Right lobe of liver (tissue), 4 donors: Measurements from ENCODE around the gene C3.

Experiments used
- POLR2A ChIP-seq: fragments of 450-650 bp; IDR thresholded peaks from one replicate; pipeline ENCODE4 v1.6.1; 2017; ENCODE audit warnings: antibody characterized with exemption, mild to moderate bottlenecking
- TF ChIP-seq, protein P1 (sequence below), 4 donors: fragments of 200-600 bp in 3 of 4; fragments of 450-650 bp in 1 of 4; IDR thresholded peaks; one replicate each; pipeline versions ENCODE4 v1.5.1 to v1.8.0; 2016 to 2022; ENCODE audit warnings: antibody characterized with exemption in 4 of 4, mild to moderate bottlenecking in 2 of 4
- donor health status: DM: no; HTN: no; CAD: no.
- donor health status: DM: no; HTN: no; CAD: no.
- donor health status: DM: no; HTN: yes; CAD: no.

DNA sequence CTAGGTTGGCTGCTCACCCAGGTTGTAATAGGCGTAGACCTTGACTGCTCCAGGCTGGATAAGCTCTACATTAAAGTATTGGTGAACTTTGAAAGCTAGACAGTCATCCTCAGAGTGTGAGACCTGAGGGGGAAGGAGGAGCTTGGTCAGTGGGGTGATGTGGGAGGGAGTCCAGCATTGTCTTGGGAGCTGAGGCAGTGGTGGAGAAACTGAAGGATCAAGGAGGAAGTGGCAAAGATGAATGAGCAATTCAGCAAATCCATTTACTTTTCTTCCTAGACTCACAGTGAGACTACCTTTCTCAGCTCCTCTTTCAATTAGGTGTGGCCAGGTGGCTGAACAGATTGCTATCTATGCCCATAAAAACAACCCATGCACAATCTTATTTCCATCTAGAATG lies 40.3 kb downstream of the C3 start:
- TF ChIP-seq, protein P1, sequence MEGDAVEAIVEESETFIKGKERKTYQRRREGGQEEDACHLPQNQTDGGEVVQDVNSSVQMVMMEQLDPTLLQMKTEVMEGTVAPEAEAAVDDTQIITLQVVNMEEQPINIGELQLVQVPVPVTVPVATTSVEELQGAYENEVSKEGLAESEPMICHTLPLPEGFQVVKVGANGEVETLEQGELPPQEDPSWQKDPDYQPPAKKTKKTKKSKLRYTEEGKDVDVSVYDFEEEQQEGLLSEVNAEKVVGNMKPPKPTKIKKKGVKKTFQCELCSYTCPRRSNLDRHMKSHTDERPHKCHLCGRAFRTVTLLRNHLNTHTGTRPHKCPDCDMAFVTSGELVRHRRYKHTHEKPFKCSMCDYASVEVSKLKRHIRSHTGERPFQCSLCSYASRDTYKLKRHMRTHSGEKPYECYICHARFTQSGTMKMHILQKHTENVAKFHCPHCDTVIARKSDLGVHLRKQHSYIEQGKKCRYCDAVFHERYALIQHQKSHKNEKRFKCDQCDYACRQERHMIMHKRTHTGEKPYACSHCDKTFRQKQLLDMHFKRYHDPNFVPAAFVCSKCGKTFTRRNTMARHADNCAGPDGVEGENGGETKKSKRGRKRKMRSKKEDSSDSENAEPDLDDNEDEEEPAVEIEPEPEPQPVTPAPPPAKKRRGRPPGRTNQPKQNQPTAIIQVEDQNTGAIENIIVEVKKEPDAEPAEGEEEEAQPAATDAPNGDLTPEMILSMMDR (IDR thresholded peaks at IDR 0.05): no peak
- no peak for TF ChIP-seq POLR2A
